GM18502 (cell line): ENCODE measurements around the gene NEFH.
A peak's percentile ranks its signal among the peaks of the same experiment; 100 is the strongest.

ENCODE experiments used
- ATAC-seq: cut with Tn5 transposase; IDR thresholded peaks from one replicate; pipeline ENCODE4 v1.9.1; 2021; ENCODE audit warnings: mild to moderate bottlenecking; ENCODE audit not compliant: unreplicated experiment, poor library complexity

The NEFH gene

DNA sequence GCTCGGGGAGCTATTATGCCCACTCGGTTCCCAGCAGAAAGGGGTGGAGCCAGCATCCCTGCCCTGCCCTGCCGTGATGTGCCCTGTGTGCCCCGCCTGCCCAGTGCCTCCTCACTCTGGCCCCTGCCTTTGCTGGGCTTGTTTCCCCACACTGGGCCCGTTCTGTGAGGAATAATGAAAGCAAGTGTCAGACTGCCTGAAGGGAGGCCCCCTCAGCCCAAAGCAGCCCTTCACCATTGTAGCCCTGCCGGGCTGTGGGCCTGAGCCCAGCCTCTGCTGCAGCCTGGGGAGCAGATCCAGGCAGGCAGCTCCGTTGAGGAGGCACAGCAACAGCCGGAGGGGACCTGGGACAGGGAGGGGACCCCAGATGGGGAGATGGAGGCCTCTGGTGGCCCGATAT, 20.2 kb upstream of the NEFH start:
- no peak for ATAC-seq

GRCh38 chr22:29461263-29461662, 18.8 kb upstream of the NEFH start:
- ATAC-seq = no peak

DNA sequence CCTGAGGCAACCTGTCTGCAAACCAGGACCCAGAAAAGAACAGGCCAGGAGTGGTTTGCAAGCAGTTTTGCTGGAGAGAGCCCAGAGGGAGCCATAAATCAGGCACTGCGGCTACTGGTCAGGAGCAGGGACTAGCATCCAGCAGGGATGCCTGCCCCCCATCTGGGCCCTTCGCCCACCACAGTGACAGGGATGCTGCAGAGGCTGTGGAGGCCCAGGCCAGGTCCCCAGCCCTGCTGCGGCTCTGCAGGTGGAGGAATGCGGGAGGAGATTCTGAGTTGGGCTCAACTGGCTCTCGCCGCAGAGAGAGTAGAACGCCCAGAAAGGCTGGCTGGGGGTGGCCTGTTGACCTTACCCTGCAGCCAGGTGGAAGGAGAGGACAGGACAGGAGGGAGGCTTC, 16.4 kb upstream of the NEFH start:
- ATAC-seq = no peak

- ATAC-seq = no peak
Measured at GRCh38 chr22:29464581-29464980, 15.4 kb upstream of the NEFH start.

GRCh38 chr22:29469755-29470154, 10.3 kb upstream of the NEFH start:
- ATAC-seq = no peak

DNA sequence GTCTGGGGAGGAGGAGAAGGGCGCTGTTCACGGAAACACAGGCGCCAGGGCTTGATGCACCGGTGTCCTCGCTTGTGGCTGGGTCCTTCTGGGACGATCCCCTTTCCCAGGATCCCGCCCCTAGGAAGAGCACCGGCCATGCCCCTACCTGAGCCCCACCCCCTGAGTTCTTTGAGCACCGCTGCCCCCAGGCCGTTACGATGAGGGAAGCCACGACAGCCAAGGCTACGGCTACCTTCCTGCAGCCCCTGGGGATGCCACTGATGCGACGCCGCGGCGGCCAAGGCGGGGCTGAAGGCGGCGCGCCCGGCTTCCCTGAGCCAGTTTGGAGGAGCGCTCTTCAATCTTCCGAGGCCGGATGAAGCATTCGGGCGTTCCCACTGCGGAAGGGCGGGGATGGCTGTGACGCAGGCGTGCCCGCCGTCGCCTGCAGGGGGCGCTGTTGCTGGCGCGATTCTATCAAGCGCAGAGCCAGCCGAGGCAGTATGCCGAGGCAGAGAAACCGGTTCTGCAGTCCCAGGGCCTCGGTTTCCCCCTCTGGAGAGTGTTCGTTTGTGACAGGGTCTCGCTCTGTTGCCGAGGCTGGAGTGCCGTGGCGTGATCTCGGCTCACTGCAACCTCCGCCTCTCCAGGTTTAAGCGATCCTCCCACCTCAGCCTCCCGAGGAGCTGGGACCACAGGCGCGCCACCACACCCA, 9.7 kb upstream of the NEFH start:
- no peak for ATAC-seq

DNA sequence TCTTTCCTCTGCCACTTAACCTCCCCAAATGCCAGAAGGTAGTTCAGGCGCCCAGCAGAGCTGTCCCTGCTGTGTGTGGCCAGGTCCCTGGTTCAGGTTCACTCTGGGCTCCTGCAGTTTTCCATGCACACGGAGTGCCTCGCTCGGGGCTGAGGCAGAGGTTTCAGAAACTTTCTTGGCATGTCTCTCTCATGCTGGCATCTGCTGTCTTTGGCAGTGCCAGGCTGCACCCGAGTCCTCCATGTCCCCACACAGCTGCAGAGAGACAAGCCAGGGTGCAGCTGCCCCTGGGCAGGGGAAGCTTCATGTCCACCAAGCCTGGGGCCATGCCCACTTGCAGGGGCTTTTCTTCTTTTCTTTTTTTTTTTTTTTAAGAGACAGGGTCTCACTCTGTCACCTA, 7.0 kb upstream of the NEFH start:
- no peak for ATAC-seq

GRCh38 chr22:29475550-29475949, 4.5 kb upstream of the NEFH start:
- ATAC-seq = peak; percentile 63

DNA sequence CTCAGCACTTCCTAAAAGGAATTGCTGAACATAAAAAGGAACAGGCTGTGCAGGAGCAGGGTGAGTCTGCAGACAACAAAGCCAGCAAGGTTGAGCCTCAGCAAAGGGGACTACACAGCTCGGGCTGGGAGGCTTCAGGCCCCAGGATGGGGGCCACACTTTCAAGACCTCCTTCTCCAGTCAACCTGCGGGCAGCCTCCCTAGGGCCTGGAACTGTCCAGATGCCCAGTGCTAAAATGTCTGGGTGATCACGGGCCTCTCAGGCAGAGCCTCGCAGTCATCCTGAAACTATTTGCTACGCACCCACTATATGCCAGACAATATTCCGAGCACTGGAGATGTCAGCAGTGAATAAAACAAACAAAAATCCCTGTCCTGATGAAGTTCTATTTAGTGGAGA, 3.9 kb upstream of the NEFH start:
- no peak for ATAC-seq

- ATAC-seq = no peak
Measured at GRCh38 chr22:29477723-29478318, 2.2 kb upstream of the NEFH start.

DNA sequence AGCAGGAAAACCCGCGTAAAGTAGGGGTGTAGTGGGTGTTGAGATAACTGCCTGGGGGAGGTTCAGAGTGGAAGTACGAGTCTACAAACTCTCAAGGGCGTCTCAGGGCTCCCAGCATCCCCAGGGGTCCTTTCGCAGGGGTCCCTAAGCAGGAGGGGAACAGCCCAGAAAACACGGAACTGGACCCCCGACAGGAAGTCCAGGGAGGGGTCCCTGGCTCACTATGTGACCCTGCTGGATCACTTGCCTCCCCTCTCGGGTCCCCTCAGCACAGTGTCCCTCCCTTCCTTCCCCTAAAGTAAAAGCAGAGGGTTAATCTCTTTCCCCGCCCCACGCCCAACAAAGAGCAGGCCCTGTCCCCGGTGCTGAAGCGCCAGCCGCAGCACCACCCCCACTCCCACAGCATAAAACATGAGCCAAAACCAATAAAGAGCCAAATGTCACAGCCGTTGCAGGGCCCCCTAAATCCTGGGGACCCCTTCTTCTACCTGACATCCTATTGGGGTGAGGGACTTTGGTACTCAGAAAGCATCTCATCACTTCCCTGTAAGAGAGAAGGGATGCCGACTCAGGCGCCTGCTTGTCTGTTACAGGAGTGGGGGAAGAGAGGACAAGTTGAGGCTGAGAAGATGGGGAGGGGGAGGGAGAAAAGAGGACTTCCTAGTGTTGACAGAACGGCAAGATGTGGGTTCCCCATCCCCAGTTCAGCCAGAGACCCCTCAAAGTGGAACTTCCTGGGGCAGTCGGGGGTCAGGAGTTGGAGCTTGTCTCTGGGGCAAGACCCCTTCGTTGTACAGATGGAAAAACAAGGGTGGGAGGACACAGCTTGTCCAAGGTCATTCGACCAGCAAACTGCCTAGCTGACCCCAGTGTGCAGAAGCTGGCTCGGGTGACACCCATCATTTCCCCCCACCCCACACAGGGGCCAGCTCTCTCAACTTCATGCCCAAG, 1.4 kb upstream of the NEFH start:
- no peak for ATAC-seq

- no peak for ATAC-seq
Measured at GRCh38 chr22:29480262-29480511, 169 bp downstream of the NEFH start.

GRCh38 chr22:29480512-29481264, 670 bp downstream of the NEFH start:
- ATAC-seq = no peak

GRCh38 chr22:29481265-29482000, 1.4 kb downstream of the NEFH start:
- ATAC-seq = no peak

- ATAC-seq = no peak
Measured at GRCh38 chr22:29482253-29482652, 2.2 kb downstream of the NEFH start.

- ATAC-seq = no peak
Measured at GRCh38 chr22:29482726-29483125, 2.7 kb downstream of the NEFH start.

GRCh38 chr22:29483254-29483653, 3.2 kb downstream of the NEFH start:
- ATAC-seq = no peak

DNA sequence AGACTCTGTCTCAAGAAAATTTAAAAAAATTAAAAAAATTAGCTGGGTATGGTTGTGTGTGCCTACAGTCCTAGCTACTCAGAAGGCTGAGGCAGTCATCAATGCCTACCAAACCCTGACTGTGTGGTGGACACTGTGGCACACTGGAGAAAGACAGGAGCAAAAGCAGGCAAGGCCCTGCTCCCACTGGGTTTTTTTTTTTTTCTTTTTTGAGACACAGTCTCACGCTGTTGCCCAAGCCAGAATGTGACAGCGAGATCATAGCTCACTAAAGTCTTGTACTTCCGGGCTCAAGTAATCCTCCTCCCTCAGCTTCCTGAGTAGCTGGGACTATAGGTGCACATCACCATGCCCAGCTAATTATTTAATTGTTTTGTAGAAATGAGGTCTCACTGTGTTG, 4.6 kb downstream of the NEFH start:
- no peak for ATAC-seq

DNA sequence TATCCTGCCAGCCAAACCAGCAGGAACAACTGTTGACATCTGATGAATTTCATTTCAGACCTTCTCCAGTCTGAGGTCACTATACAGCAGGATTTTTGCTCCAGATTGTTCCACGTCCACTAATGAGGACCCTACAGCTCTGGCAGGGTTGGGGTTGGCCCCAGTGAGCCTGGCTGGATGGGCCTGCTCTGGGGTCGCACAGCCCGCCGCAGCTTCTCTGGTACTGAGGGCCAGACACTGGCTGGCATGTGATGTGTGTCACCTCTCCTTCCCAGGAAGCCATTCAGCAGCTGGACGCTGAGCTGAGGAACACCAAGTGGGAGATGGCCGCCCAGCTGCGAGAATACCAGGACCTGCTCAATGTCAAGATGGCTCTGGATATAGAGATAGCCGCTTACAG, 5.4 kb downstream of the NEFH start:
- ATAC-seq = no peak

DNA sequence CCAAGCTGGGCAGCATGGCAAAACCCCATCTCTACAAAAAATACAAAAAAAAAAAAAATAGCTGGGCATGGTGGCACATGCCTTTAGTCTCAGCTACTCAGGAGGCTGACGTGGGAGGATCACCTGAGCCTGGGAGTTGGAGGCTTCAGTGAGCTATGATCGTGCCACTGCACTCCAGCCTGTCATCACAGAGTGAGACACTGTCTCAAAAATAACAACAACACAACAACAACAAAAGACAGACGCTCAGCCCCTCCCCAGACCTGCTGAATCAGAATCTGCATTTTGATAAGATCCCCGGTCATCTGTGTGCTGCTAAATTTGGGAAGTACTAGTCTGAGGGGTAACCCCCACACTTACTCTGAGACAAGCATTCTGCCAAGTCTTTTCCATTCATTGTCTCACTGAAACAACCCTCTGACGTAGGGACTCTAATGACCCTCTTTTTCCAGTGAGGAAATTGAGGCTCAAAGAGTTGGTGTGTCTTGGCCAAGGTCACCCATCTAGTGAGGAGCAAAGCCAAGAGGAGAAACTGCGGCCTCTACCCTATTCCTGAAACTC, 7.5 kb downstream of the NEFH start:
- ATAC-seq = no peak
